Activated CD4-positive, CD25-positive, alpha-beta regulatory T cell treated with anti-CD3 and anti-CD28 coated beads, Interleukin-2, amount 50 U/mL, for 24 hours (primary cell): ENCODE measurements around the gene SKI.
A peak's percentile ranks its signal among the peaks of the same experiment; 100 is the strongest.

ENCODE experiments used
- ATAC-seq, 2 donors: fragments of 150-1000 bp; cut with Tn5 transposase; one replicate each; pipeline ENCODE4 v1.10.0; 2021; ENCODE audit warnings: mild to moderate bottlenecking in 1 of 2, moderate library complexity in 1 of 2

Gene SKI

GRCh38 chr1:2297246-2298011 is 69.3 kb downstream of the SKI start:
- ATAC-seq = no peak

- ATAC-seq = no peak
These were observed 70.6 kb downstream of the SKI start for GRCh38 chr1:2298685-2299084.

- ATAC-seq = no peak
These were observed 71.1 kb downstream of the SKI start for GRCh38 chr1:2299131-2299627.

- ATAC-seq = peak; percentile 89 to 90
These were observed 72.1 kb downstream of the SKI start for GRCh38 chr1:2300004-2300771.

GRCh38 chr1:2300851-2301606 is 72.9 kb downstream of the SKI start:
- peak; percentile 78 to 81 for ATAC-seq

GRCh38 chr1:2301607-2302291 is 73.6 kb downstream of the SKI start:
- no peak for ATAC-seq

- ATAC-seq = no peak
These were observed 74.3 kb downstream of the SKI start for GRCh38 chr1:2302292-2302925.

- no peak for ATAC-seq
These were observed 75.1 kb downstream of the SKI start for GRCh38 chr1:2303016-2303775.

GRCh38 chr1:2303781-2304180 is 75.7 kb downstream of the SKI start:
- no peak for ATAC-seq

- no peak for ATAC-seq
These were observed 76.2 kb downstream of the SKI start for GRCh38 chr1:2304282-2304681.

GRCh38 chr1:2304921-2305681 is 77.0 kb downstream of the SKI start:
- no peak for ATAC-seq

- no peak for ATAC-seq
These were observed 78.2 kb downstream of the SKI start for GRCh38 chr1:2306151-2306978.

- no peak for ATAC-seq
These were observed 79.0 kb downstream of the SKI start for GRCh38 chr1:2307064-2307605.

GRCh38 chr1:2307972-2308371 is 79.9 kb downstream of the SKI start:
- no peak for ATAC-seq

GRCh38 chr1:2308844-2309243 is 80.7 kb downstream of the SKI start:
- no peak for ATAC-seq

- ATAC-seq = no peak
These were observed 82.4 kb downstream of the SKI start for GRCh38 chr1:2310332-2311183.

- peak; percentile 60 to 64 for ATAC-seq
These were observed 83.3 kb downstream of the SKI start for GRCh38 chr1:2311184-2312032.
